Lung (tissue), 12 donors: ENCODE measurements around the gene PTPN22. TPM values are rescaled to one million over a fixed set of nuclear protein-coding genes. Genes with fewer than 3 reads are reported as not detected.

ENCODE experiments used
- ATAC-seq: fragments of 200-7000 bp; cut with Tn5 transposase; one replicate; pipeline ENCODE4 v1.9.1; 2020; ENCODE audit warnings: moderate number of reproducible peaks; ENCODE audit not compliant: insufficient read depth, low FRiP score
- DNase-seq, 3 donors: peaks; one replicate each; pipeline ENCODE4 v3.0.0-alpha.2; 2013 to 2017
- H3K27ac ChIP-seq, 2 donors: one replicate each; pipeline ENCODE4 v1.5.1; 2013; ENCODE audit warnings: mild to moderate bottlenecking in 2 of 2, moderate library complexity in 2 of 2, control low read depth in 1 of 2, inconsistent platforms in 1 of 2, low read depth in 1 of 2, low read length in 1 of 2
- H3K27me3 ChIP-seq, 3 donors: one replicate each; pipeline ENCODE4 v1.5.1; 2013; ENCODE audit warnings: low read length in 2 of 3; ENCODE audit not compliant: control insufficient read depth in 3 of 3, insufficient read depth in 3 of 3
- H3K36me3 ChIP-seq, 4 donors: one replicate each; pipeline ENCODE4 v1.5.1; 2013; ENCODE audit warnings: low read length in 4 of 4, mild to moderate bottlenecking in 1 of 4, moderate library complexity in 1 of 4; ENCODE audit not compliant: control insufficient read depth in 4 of 4, insufficient read depth in 4 of 4
- H3K4me1 ChIP-seq, 5 donors: one replicate each; pipeline ENCODE4 v1.5.1; 2013; ENCODE audit warnings: low read length in 5 of 5, mild to moderate bottlenecking in 2 of 5, moderate library complexity in 1 of 5; ENCODE audit not compliant: control insufficient read depth in 5 of 5, insufficient read depth in 5 of 5
- H3K4me3 ChIP-seq: one replicate; pipeline ENCODE4 v1.5.1; 2013; ENCODE audit warnings: mild to moderate bottlenecking, control low read depth, moderate library complexity
- H3K9ac ChIP-seq, 2 donors: one replicate each; pipeline ENCODE4 v1.5.1; 2013; ENCODE audit warnings: low read length in 2 of 2, control low read depth in 1 of 2; ENCODE audit not compliant: insufficient read depth in 1 of 2
- H3K9me3 ChIP-seq, 4 donors: one replicate each; pipeline ENCODE4 v1.5.1; 2013; ENCODE audit warnings: low read length in 3 of 4, mild to moderate bottlenecking in 1 of 4, moderate library complexity in 1 of 4; ENCODE audit not compliant: control insufficient read depth in 4 of 4, insufficient read depth in 3 of 4
- CTCF ChIP-seq: IDR thresholded peaks from 2 replicates; pipeline ENCODE4 v1.5.1; 2012; ENCODE audit warnings: mild to moderate bottlenecking; ENCODE audit errors: control extremely low read depth, extremely low read depth
- WGBS, 2 donors: extraction: QIAGEN DNeasy Blood & Tissue Kit; methylation state at CpG; one replicate each; pipeline ENCODE4 v1.1.7; 2013; 5-methylcytosine and 5-hydroxymethylcytosine counted together
- polyA plus RNA-seq, 2 donors: library from polyadenylated mRNA; stranded (reverse); fragments of 200-250 nt; gene quantifications; one replicate each; pipeline ENCODE4 v1.2.1, GENCODE V29; 2013
- total RNA-seq, 2 donors: library from RNA; depleted of rRNA in 1 of 2; stranded (reverse); fragments of >200 nt in 1 of 2; gene quantifications; one replicate each; pipeline ENCODE4 v1.2.1, GENCODE V29; 2014 to 2021
- donor health status: control.
- donor health status: control.
- donor health status: Bipolar disorder and iron deficiency.
- donor health status: healthy.
- donor health status: DM: yes; HTN: yes; CAD: no.

Gene PTPN22
- total and polyA plus RNA-seq, 4 donors = 4.2 to 7.0 (median 6.1) TPM

GRCh38 chr1:113780374-113781146 lies 91.0 kb downstream of the PTPN22 start:
- Histone ChIP-seq H3K4me1 (peaks cover 5 to 26% (median 8%) of the 10 kb centered on the region in 5 donors), H3K4me3 (no peak overlapping the region), H3K27me3 (no peaks in the 10 kb centered on the region), H3K27ac (no peak overlapping the region), H3K9ac (no peak overlapping the region), H3K9me3 (no peaks in the 10 kb centered on the region), H3K36me3 (peaks cover 0 to 9% (median 4%) of the 10 kb centered on the region in 4 donors)
- ATAC-seq (no peak), DNase-seq (no peak)
- TF ChIP-seq CTCF = no peak
- 35 to 57% methylated on average over 5 of the region's 5 CpGs for WGBS, 2 donors

- 94 to 97% methylated on average over 6 of the region's 6 CpGs for WGBS, 2 donors
- no peak overlapping the region for H3K27ac ChIP-seq
- peaks cover 5 to 26% (median 8%) of the 10 kb centered on the region in 5 donors for H3K4me1 ChIP-seq
These were observed 92.0 kb downstream of the PTPN22 start for GRCh38 chr1:113779542-113779941.

GRCh38 chr1:113777561-113777960 lies 94.0 kb downstream of the PTPN22 start:
- H3K36me3 ChIP-seq = peaks cover 0 to 11% (median 7%) of the 10 kb centered on the region in 4 donors
- DNase-seq = no peak

More at GRCh38 chr1:113779542-113779941, 92.0 kb downstream of the PTPN22 start:
- no peak for TF ChIP-seq CTCF
- DNase-seq (no peak), ATAC-seq (no peak)
- Histone ChIP-seq H3K9ac (no peak overlapping the region), H3K9me3 (no peaks in the 10 kb centered on the region), H3K4me3 (no peak overlapping the region), H3K36me3 (peaks cover 0 to 9% (median 5%) of the 10 kb centered on the region in 4 donors), H3K27me3 (no peaks in the 10 kb centered on the region)

More at GRCh38 chr1:113777561-113777960, 94.0 kb downstream of the PTPN22 start:
- no peak for ATAC-seq
- Histone ChIP-seq H3K4me1 (peaks cover 0 to 12% (median 1%) of the 10 kb centered on the region in 5 donors), H3K27me3 (no peaks in the 10 kb centered on the region), H3K9ac (no peak overlapping the region), H3K4me3 (no peak overlapping the region), H3K9me3 (no peaks in the 10 kb centered on the region), H3K27ac (no peak overlapping the region)
- 90 to 91% methylated on average over 4 of the region's 4 CpGs for WGBS, 2 donors
- TF ChIP-seq CTCF = no peak
